Esophagus squamous epithelium (tissue), 5 donors: ENCODE results near the gene TMEM129. TPM values are rescaled to one million over a fixed set of nuclear protein-coding genes. Genes with fewer than 3 reads are reported as not detected.

Source experiments
- DNase-seq: peaks from one replicate; lab custom pipeline; 2025; lab: John Stamatoyannopoulos, UW
- H3K27ac ChIP-seq, 4 donors: fragments of 200-600 bp; sonication (generic); one replicate each; pipeline ENCODE4 v1.5.1; 2016 to 2019; ENCODE audit warnings: mild to moderate bottlenecking in 1 of 4
- H3K27me3 ChIP-seq, 4 donors: fragments of 200-600 bp; sonication (generic); 1 replicate in 3 of 4; 2 replicates in 1 of 4; pipeline versions ENCODE4 v1.5.1 to v1.6.0; 2017 to 2021; ENCODE audit warnings: antibody characterized with exemption in 1 of 4
- H3K36me3 ChIP-seq, 3 donors: fragments of 200-600 bp; sonication (generic); one replicate each; pipeline ENCODE4 v1.5.1; 2016 to 2019
- H3K4me1 ChIP-seq, 3 donors: fragments of 200-600 bp; sonication (generic); one replicate each; pipeline ENCODE4 v1.5.1; 2017 to 2019
- H3K4me3 ChIP-seq, 4 donors: fragments of 200-600 bp; sonication (generic); 1 replicate in 3 of 4; 2 replicates in 1 of 4; pipeline ENCODE4 v1.5.1; 2016 to 2019; ENCODE audit warnings: mild to moderate bottlenecking in 2 of 4, moderate library complexity in 1 of 4
- H3K9me3 ChIP-seq, 3 donors: fragments of 200-600 bp; sonication (generic); one replicate each; pipeline ENCODE4 v1.5.1; 2016 to 2019
- CTCF ChIP-seq, 6 experiments: fragments of 450-650 bp in 4 of 6; fragments of 200-600 bp in 2 of 6; sonication (generic) in 2 of 6; IDR thresholded peaks; one replicate each; pipeline ENCODE4 v1.5.1; 2016 to 2019; ENCODE audit warnings: antibody characterized with exemption in 6 of 6, mild to moderate bottlenecking in 4 of 6, moderate library complexity in 4 of 6
- POLR2A ChIP-seq, 4 donors: fragments of 450-650 bp; IDR thresholded peaks; one replicate each; pipeline ENCODE4 v1.6.1; 2017; ENCODE audit warnings: antibody characterized with exemption in 4 of 4, mild to moderate bottlenecking in 4 of 4, moderate library complexity in 3 of 4
- WGBS, 2 donors: methylation state at CpG; one replicate each; pipeline ENCODE4 v1.1.5; 2018; 5-methylcytosine and 5-hydroxymethylcytosine counted together
- intact Hi-C: fragments of 100-400 bp; cut with DNase I; formaldehyde crosslinking; loops from one replicate; pipeline ENCODE4 v1.15.0; 2022
- total RNA-seq, 4 donors: library from RNA; depleted of rRNA; stranded (reverse); fragments of >200 nt; gene quantifications; one replicate each; pipeline ENCODE4 v1.1.0, GENCODE V29; 2016
- donor health status: DM: yes; HTN: yes; CAD: no.

Gene TMEM129
- total RNA-seq, 4 donors from 2014 or later = 30.4 to 47.5 (median 38.3) TPM

- DNase-seq = no peak
- H3K9me3 ChIP-seq = peaks cover 0 to 30% (median 24%) of the 10 kb centered on the region in 3 donors
- TF ChIP-seq CTCF (IDR thresholded peaks at IDR 0.05) (no peak), POLR2A (IDR thresholded peaks at IDR 0.05) (no peak)
- H3K27ac ChIP-seq = no peak overlapping the region
- H3K4me1 ChIP-seq = peaks cover 0 to 1% (median 0%) of the 10 kb centered on the region in 3 donors
- H3K4me3 ChIP-seq = no peak overlapping the region
- peaks cover 17 to 84% (median 25%) of the 10 kb centered on the region in 3 donors for H3K36me3 ChIP-seq
- 70 to 100% methylated on average over 2 to 4 of the region's 17 CpGs for WGBS, 2 donors
- intact Hi-C loops = no loop called here
- peaks cover 0 to under 1% (median 0%) of the 10 kb centered on the region in 4 donors for H3K27me3 ChIP-seq
Observed at GRCh38 chr4:1741208-1741607, 20.1 kb upstream of the TMEM129 start.

- intact Hi-C loops = no loop called here
- Histone ChIP-seq H3K27ac (no peak overlapping the region), H3K36me3 (peaks cover 17 to 94% (median 34%) of the 10 kb centered on the region in 3 donors), H3K4me3 (no peak overlapping the region), H3K4me1 (no peaks in the 10 kb centered on the region), H3K9me3 (peaks cover 0 to 30% (median 24%) of the 10 kb centered on the region in 3 donors), H3K27me3 (no peaks in the 10 kb centered on the region)
- WGBS, 2 donors = 97 to 100% methylated on average over 1 to 6 of the region's 22 CpGs
- TF ChIP-seq CTCF (IDR thresholded peaks at IDR 0.05) (no peak), POLR2A (IDR thresholded peaks at IDR 0.05) (no peak)
- DNase-seq = no peak
Observed at GRCh38 chr4:1740021-1740545, 19.0 kb upstream of the TMEM129 start.

DNA sequence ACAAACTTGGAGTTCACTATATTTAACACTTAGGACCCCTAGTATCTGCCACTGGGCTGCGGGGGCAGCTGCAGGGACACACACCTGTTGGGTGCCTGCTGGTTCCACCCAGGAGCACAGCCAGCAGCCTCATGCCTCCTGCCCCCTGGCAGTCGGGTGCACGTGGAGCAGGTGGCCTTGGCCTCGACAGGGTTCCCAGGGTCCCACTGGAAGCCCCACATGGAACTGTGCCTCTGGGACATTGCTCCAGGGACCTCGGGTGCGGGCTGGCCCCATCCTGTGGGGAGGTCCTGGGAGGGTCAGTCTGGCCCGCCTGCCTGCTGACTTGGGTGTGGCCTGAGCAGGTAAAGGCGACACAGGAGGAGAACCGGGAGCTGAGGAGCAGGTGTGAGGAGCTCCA lies 18.2 kb upstream of the TMEM129 start:
- no peak for DNase-seq
- TF ChIP-seq POLR2A (IDR thresholded peaks at IDR 0.05) = no peak
- TF ChIP-seq CTCF (IDR thresholded peaks at IDR 0.05) = no peak
- Histone ChIP-seq H3K27ac (no peak overlapping the region), H3K9me3 (peaks cover 0 to 30% (median 24%) of the 10 kb centered on the region in 3 donors), H3K27me3 (no peaks in the 10 kb centered on the region), H3K36me3 (peaks cover 17 to 94% (median 34%) of the 10 kb centered on the region in 3 donors), H3K4me3 (no peak overlapping the region), H3K4me1 (no peaks in the 10 kb centered on the region)
- intact Hi-C loops = no loop called here
- WGBS, 2 donors = 92 to 97% methylated on average over 2 to 5 of the region's 9 CpGs

DNA sequence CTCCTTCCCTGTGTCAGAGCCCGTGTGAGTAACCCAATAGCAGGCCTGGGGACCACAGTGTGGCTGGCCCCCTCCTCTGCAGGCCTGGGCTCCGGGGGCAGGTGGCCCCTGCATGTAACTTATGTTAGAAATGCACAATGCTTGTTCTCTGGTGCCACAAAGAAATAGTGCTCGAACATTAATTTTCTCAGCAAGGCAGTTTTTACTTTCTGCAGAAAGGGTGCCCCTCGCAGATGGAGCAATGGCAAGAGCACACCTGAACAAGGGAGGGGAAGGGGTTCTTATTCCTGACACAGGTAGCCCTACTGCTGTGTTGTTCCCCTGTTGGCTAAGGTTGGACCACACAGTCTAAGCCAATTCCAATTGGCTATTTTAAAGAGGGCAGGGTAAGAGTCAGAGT lies 17.3 kb upstream of the TMEM129 start:
- Histone ChIP-seq H3K4me1 (no peaks in the 10 kb centered on the region), H3K36me3 (peaks cover 17 to 91% (median 34%) of the 10 kb centered on the region in 3 donors), H3K27me3 (no peaks in the 10 kb centered on the region), H3K9me3 (peaks cover 0 to 30% (median 24%) of the 10 kb centered on the region in 3 donors), H3K4me3 (no peak overlapping the region), H3K27ac (no peak overlapping the region)
- DNase-seq = no peak
- intact Hi-C loops = no loop called here
- no peak for TF ChIP-seq CTCF (IDR thresholded peaks at IDR 0.05)
- TF ChIP-seq POLR2A (IDR thresholded peaks at IDR 0.05) = no peak
- 100% methylated on average over 2 of the region's 4 CpGs; no CpG with 5 or more reads in 1 of the 2 donors for WGBS, 2 donors

DNA sequence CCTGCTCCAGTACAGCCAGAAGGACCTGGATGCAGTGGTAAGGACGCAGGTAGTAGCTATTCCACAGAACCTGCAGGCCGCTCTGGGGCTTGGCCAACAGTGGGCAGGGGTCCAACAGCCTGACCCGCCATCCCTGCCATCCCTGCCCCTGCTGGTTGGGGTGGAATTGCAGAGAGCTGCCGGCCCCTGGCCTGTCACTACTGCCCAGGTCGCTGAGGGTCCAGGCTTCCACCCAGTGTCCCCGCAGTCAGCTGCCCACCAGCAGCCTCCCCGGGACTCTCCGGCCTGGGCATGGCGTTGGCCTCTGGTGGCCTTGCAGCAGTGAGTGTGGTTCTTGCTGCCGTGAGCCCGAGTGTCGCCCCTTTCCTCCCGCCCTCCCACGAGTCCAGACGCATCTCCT lies 16.5 kb upstream of the TMEM129 start:
- Histone ChIP-seq H3K4me1 (no peaks in the 10 kb centered on the region), H3K9me3 (peaks cover 0 to 30% (median 24%) of the 10 kb centered on the region in 3 donors), H3K27ac (no peak overlapping the region), H3K27me3 (no peaks in the 10 kb centered on the region), H3K36me3 (peaks cover 17 to 96% (median 34%) of the 10 kb centered on the region in 3 donors), H3K4me3 (no peak overlapping the region)
- TF ChIP-seq POLR2A (IDR thresholded peaks at IDR 0.05) = no peak
- no peak for TF ChIP-seq CTCF (IDR thresholded peaks at IDR 0.05)
- DNase-seq = no peak
- intact Hi-C loops = no loop called here
- 91 to 100% methylated on average over 5 to 7 of the region's 15 CpGs for WGBS, 2 donors
